MM.1S (cell line): ENCODE measurements around the gene LONRF3.

Source experiments
- CTCF ChIP-seq: fragments of 300-600 bp; sonication (generic); IDR thresholded peaks from 2 replicates; pipeline ENCODE4 v1.5.1; 2016; ENCODE audit warnings: antibody characterized with exemption, low read length, mixed read lengths
- EZH2phosphoT487 ChIP-seq: fragments of 300-600 bp; sonication (generic); IDR thresholded peaks from 2 replicates; pipeline ENCODE4 v1.6.1; 2018; ENCODE audit warnings: antibody characterized with exemption, low read length

- TF ChIP-seq CTCF (no peak), EZH2phosphoT487 (no peak)
Measured at GRCh38 chrX:119055687-119056086, 81.3 kb downstream of the LONRF3 start.
